K562 (cell line): Measurements from ENCODE around the gene ZFPM1. TPM values are rescaled to one million over a fixed set of nuclear protein-coding genes. Genes with fewer than 3 reads are reported as not detected.

Source experiments
- BDP1 ChIP-seq: IDR thresholded peaks from 3 replicates; pipeline ENCODE4 v1.6.1; 2011; ENCODE audit not compliant: insufficient read length, insufficient read depth
- CC2D1A ChIP-seq: fragments of 450-650 bp; IDR thresholded peaks from 2 replicates; pipeline ENCODE4 v1.6.1; 2017; ENCODE audit warnings: mild to moderate bottlenecking
- CCAR2 ChIP-seq: fragments of 200-400 bp; formaldehyde crosslinking; IDR thresholded peaks from 2 replicates; pipeline ENCODE4 v1.6.1; 2017; ENCODE audit warnings: mild to moderate bottlenecking, low read depth, low read length
- CHCHD3 ChIP-seq: fragments of 250-450 bp; sonication (Bioruptor Pico); IDR thresholded peaks from 2 replicates; pipeline ENCODE4 v2.1.2; 2022; ENCODE audit warnings: mild to moderate bottlenecking
- CREBBP ChIP-seq: IDR thresholded peaks from one replicate; pipeline ENCODE4 v1.6.1; 2012; ENCODE audit warnings: low read depth, mild to moderate bottlenecking, control low read depth, inconsistent platforms, low read length
- DACH1 ChIP-seq: fragments of 450-650 bp; IDR thresholded peaks from 2 replicates; pipeline ENCODE4 v1.6.1; 2018; ENCODE audit not compliant: partially characterized antibody
- GATAD2A ChIP-seq: fragments of 450-650 bp; IDR thresholded peaks from 2 replicates; pipeline ENCODE4 v1.6.1; 2017
- HNRNPL ChIP-seq: fragments of 200-400 bp; formaldehyde crosslinking; IDR thresholded peaks from 2 replicates; pipeline ENCODE4 v1.6.1; 2017; ENCODE audit warnings: low read depth, mild to moderate bottlenecking, low read length
- JUND ChIP-seq, 2 experiments: IDR thresholded peaks; 2 replicates in 1 of 2; 3 replicates in 1 of 2; pipeline ENCODE4 v1.6.1; 2011; ENCODE audit warnings: borderline replicate concordance in 2 of 2, low read depth in 2 of 2, low read length in 2 of 2, improper control_type of control experiment in 1 of 2, missing biosample characterization in 1 of 2, missing genetic modification characterization in 1 of 2, missing genetic modification reagents in 1 of 2
- MEF2A ChIP-seq: IDR thresholded peaks from 2 replicates; pipeline ENCODE4 v1.6.1; 2011; ENCODE audit warnings: low read depth, mild to moderate bottlenecking, low read length, moderate library complexity; ENCODE audit not compliant: control insufficient read depth
- NONO ChIP-seq, 2 experiments: fragments of 200-400 bp in 1 of 2; fragments of 450-650 bp in 1 of 2; formaldehyde crosslinking in 1 of 2; IDR thresholded peaks; 2 replicates each; pipeline ENCODE4 v1.6.1; 2017; ENCODE audit warnings: low read depth in 2 of 2, mild to moderate bottlenecking in 2 of 2, moderate library complexity in 2 of 2, low read length in 1 of 2
- POLR2H ChIP-seq: IDR thresholded peaks from 2 replicates; pipeline ENCODE4 v1.6.1; 2016; ENCODE audit warnings: missing genetic modification characterization, low read depth, mild to moderate bottlenecking, control low read depth, missing compliant biosample characterization, moderate library complexity
- PTBP1 ChIP-seq: fragments of 200-400 bp; formaldehyde crosslinking; IDR thresholded peaks from 2 replicates; pipeline ENCODE4 v1.6.1; 2017; ENCODE audit warnings: low read depth, low read length
- TEAD1 ChIP-seq, 2 experiments: fragments of 450-650 bp in 1 of 2; sonication (generic) in 1 of 2; formaldehyde crosslinking; IDR thresholded peaks; 2 replicates each; pipeline versions ENCODE4 v1.4.0 to v1.8.0; 2020 to 2022; ENCODE audit warnings: mild to moderate bottlenecking in 2 of 2, missing genetic modification reagents in 1 of 2
- TFAM ChIP-seq: fragments of 250-450 bp; sonication (Bioruptor Pico); conservative IDR thresholded peaks from 2 replicates; pipeline ENCODE4 v1.5.0; 2021; ENCODE audit warnings: mild to moderate bottlenecking, moderate library complexity
- ZFP1 ChIP-seq: fragments of 450-650 bp; formaldehyde crosslinking; IDR thresholded peaks from 2 replicates; pipeline ENCODE4 v1.4.0; 2020; ENCODE audit warnings: mild to moderate bottlenecking, mixed read lengths
- ZNF431 ChIP-seq: sonication (generic); formaldehyde crosslinking; IDR thresholded peaks from 2 replicates; pipeline ENCODE4 v1.8.0; 2022; ENCODE audit warnings: mild to moderate bottlenecking, missing genetic modification reagents
- ZNF707 ChIP-seq: fragments of 250-450 bp; sonication (Bioruptor Pico); conservative IDR thresholded peaks from 2 replicates; pipeline ENCODE4 v1.8.0; 2022; ENCODE audit warnings: inconsistent platforms, mild to moderate bottlenecking, moderate library complexity
- ZNF766 ChIP-seq: fragments of 200-800 bp; sonication (Bioruptor generic); conservative IDR thresholded peaks from 2 replicates; pipeline ENCODE4 v1.6.1; 2016; ENCODE audit warnings: missing genetic modification characterization, missing compliant biosample characterization
- ZNF780A ChIP-seq: fragments of 250-450 bp; sonication (Bioruptor Pico); IDR thresholded peaks from 2 replicates; pipeline ENCODE4 v1.5.0; 2021; ENCODE audit warnings: mild to moderate bottlenecking
- polyA plus RNA-seq, 8 experiments: library from polyadenylated mRNA; depleted of rRNA in 4 of 8; stranded (reverse) in 5 of 8; unstranded in 3 of 8; fragments of >200 nt; fragmentation: Nextera tagmentation in 2 of 8; fragmentation: Illumina TruSeq in 1 of 8; extraction: Ambion mirVana in 2 of 8; extraction: Trizol in 1 of 8; gene quantifications; 2 replicates each; pipeline versions ENCODE4 v1.2.1 to v1.2.3, GENCODE V29; 2011 to 2014; ENCODE audit warnings: inconsistent platforms in 1 of 8, missing spikeins in 1 of 8
- total RNA-seq, 7 experiments: library from RNA; depleted of rRNA in 6 of 7; stranded (reverse); fragments of >200 nt in 6 of 7; fragmentation: Illumina TruSeq in 2 of 7; extraction: Trizol in 2 of 7; gene quantifications; 2 replicates each; pipeline versions ENCODE4 v1.2.1 to v1.2.3, GENCODE V29; 2011 to 2021; ENCODE audit warnings: low replicate concordance in 1 of 7
- TF ChIP-seq, protein P1 (sequence below): sonication (generic); formaldehyde crosslinking; IDR thresholded peaks from 2 replicates; pipeline ENCODE4 v1.8.0; 2022; ENCODE audit warnings: mild to moderate bottlenecking, low read depth, missing genetic modification reagents
- TF ChIP-seq, protein P2 (sequence below): fragments of 450-650 bp; formaldehyde crosslinking; IDR thresholded peaks from 2 replicates; pipeline ENCODE4 v1.4.0; 2020; ENCODE audit warnings: mild to moderate bottlenecking
- TF ChIP-seq, protein P3 (sequence below): IDR thresholded peaks from 2 replicates; pipeline ENCODE4 v1.6.1; 2011; ENCODE audit warnings: borderline replicate concordance, low read depth, mild to moderate bottlenecking, moderate library complexity, low read length; ENCODE audit not compliant: insufficient read depth, poor library complexity, severe bottlenecking

Gene ZFPM1
- total and polyA plus RNA-seq, 9 of the 15 experiments (the other 6 are each of a cell fraction or from before 2014, with no cell fraction given) = 0.03 to 35.9 (median 1.4) TPM

DNA sequence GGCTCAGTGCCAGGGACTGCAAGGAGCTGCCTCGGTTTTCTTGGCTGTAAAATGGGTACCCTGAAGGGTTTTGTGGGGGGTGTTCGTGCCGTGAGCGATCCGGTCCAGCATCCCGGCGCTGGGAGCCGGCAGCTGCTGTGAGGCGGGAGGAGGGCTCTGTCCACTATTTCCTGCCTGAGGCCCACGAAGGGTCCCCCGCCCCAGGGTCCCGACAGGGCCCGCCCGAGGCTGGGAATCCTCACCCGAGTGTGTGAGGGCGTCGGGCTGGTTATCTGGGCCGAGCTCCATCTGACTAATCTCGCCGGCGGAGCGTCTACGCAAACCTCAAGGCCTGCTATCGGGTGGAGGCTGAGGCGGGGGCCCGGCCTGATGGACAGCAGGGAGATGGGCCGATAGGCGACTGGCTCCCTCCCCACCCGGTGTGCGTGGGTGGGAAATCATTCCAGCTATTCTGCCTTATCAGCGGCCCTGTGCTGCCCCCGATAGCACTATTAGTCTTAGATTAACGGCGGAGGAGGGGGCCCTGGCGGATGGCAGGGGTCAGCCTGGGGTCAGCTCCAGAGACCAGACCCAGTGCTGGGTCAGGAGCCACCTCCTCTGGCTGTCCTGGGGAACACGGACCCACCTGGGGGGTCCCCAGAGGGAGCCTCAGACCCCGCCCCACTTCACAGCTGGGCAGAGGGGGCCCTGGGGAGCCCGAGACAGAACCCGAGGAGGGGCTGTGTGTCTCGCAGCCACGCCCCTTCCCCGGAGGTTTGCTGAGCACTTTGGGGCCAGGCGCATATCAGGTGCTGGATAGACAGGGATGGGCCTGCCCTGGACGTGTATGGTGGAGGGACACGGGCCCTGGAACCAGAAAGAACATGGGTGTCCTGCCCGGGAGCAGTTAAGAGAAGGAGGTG lies 44.7 kb downstream of the ZFPM1 start (continued):
- peak; percentile 81 for TF ChIP-seq JUND (IDR thresholded peaks at IDR 0.05; ENCODE audit: borderline replicate concordance, low read depth, low read length)
- TF ChIP-seq JUND (tag; IDR thresholded peaks at IDR 0.05; ENCODE audit: borderline replicate concordance, low read depth, low read length) = peak; percentile 69; the same call in 1 of the 3 replicates
- TF ChIP-seq CREBBP = no peak
- TF ChIP-seq TFAM (CRISPR knock-in tag) = no peak
- TF ChIP-seq CC2D1A = no peak; the same call in 1 of the 2 replicates
- peak; percentile 97 for TF ChIP-seq GATAD2A
- no peak for TF ChIP-seq BDP1
- no peak for TF ChIP-seq MEF2A
- TF ChIP-seq ZNF707 (CRISPR knock-in tag) = no peak
- TF ChIP-seq PTBP1 = no peak
- no peak for TF ChIP-seq ZFP1
- no peak; a peak in 1 of 4 replicates for TF ChIP-seq NONO (IDR thresholded peaks at IDR 0.05; ENCODE audit: low read depth in 2 of 2, low read length in 1 of 2)
- peak; percentile 82 to 86; a peak in 3 of 4 replicates for TF ChIP-seq TEAD1 (CRISPR knock-in tag; IDR thresholded peaks at IDR 0.05)
- TF ChIP-seq ZNF431 (CRISPR knock-in tag) = no peak; the same call in 1 of the 2 replicates
- TF ChIP-seq POLR2H = no peak
- TF ChIP-seq ZNF780A (CRISPR knock-in tag) = no peak
- TF ChIP-seq, protein P1, sequence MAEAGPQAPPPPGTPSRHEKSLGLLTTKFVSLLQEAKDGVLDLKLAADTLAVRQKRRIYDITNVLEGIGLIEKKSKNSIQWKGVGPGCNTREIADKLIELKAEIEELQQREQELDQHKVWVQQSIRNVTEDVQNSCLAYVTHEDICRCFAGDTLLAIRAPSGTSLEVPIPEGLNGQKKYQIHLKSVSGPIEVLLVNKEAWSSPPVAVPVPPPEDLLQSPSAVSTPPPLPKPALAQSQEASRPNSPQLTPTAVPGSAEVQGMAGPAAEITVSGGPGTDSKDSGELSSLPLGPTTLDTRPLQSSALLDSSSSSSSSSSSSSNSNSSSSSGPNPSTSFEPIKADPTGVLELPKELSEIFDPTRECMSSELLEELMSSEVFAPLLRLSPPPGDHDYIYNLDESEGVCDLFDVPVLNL (CRISPR knock-in tag) = no peak
- no peak for TF ChIP-seq HNRNPL
- TF ChIP-seq ZNF766 (CRISPR knock-in tag) = peak; percentile 80
- TF ChIP-seq, protein P2, sequence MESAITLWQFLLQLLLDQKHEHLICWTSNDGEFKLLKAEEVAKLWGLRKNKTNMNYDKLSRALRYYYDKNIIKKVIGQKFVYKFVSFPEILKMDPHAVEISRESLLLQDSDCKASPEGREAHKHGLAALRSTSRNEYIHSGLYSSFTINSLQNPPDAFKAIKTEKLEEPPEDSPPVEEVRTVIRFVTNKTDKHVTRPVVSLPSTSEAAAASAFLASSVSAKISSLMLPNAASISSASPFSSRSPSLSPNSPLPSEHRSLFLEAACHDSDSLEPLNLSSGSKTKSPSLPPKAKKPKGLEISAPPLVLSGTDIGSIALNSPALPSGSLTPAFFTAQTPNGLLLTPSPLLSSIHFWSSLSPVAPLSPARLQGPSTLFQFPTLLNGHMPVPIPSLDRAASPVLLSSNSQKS = no peak
- no peak for TF ChIP-seq CCAR2
- TF ChIP-seq DACH1 = peak; percentile 93
- no peak for TF ChIP-seq CHCHD3 (CRISPR knock-in tag)
- TF ChIP-seq, protein P3, sequence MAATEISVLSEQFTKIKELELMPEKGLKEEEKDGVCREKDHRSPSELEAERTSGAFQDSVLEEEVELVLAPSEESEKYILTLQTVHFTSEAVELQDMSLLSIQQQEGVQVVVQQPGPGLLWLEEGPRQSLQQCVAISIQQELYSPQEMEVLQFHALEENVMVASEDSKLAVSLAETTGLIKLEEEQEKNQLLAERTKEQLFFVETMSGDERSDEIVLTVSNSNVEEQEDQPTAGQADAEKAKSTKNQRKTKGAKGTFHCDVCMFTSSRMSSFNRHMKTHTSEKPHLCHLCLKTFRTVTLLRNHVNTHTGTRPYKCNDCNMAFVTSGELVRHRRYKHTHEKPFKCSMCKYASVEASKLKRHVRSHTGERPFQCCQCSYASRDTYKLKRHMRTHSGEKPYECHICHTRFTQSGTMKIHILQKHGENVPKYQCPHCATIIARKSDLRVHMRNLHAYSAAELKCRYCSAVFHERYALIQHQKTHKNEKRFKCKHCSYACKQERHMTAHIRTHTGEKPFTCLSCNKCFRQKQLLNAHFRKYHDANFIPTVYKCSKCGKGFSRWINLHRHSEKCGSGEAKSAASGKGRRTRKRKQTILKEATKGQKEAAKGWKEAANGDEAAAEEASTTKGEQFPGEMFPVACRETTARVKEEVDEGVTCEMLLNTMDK = no peak
